Bronchial epithelial cell (primary cell): ENCODE results near the gene TFCP2L1. TPM values are rescaled to one million over a fixed set of nuclear protein-coding genes. Genes with fewer than 3 reads are reported as not detected.
"Not testable (repeated sequence)": the region's sequence is repeated elsewhere in the genome, so short reads cannot be mapped to it uniquely, and the experiment has no call there.

Experiments used
- DNase-seq: peaks from one replicate; pipeline ENCODE4 v3.0.0-alpha.2; 2010; ENCODE audit warnings: low read depth
- FAIRE-seq: peaks from 2 replicates; lab custom pipeline; 2011; peaks lifted over from hg19 to GRCh38; lab: Jason Lieb, UNC
- H3K27me3 ChIP-seq: 2 replicates; pipeline ENCODE4 v1.5.1; 2011; ENCODE audit warnings: low read length; ENCODE audit not compliant: control insufficient read depth, insufficient read depth
- H3K36me3 ChIP-seq: 2 replicates; pipeline ENCODE4 v1.5.1; 2011; ENCODE audit warnings: low read length; ENCODE audit not compliant: control insufficient read depth, insufficient read depth
- H3K4me3 ChIP-seq: 2 replicates; pipeline ENCODE4 v1.5.1; 2011; ENCODE audit warnings: mild to moderate bottlenecking, low read depth, low read length, control low read depth
- total RNA-seq: library from RNA; depleted of rRNA; stranded (reverse); fragments of >200 nt; gene quantifications from 2 replicates; pipeline ENCODE4 v1.2.1, GENCODE V29; 2014
- TF ChIP-seq, protein P1 (sequence below): IDR thresholded peaks from 2 replicates; pipeline ENCODE4 v1.5.1; 2011; ENCODE audit warnings: mild to moderate bottlenecking, moderate library complexity, low read length, control low read depth, inconsistent platforms; ENCODE audit not compliant: insufficient read depth, severe bottlenecking

TFCP2L1 gene, protein sequence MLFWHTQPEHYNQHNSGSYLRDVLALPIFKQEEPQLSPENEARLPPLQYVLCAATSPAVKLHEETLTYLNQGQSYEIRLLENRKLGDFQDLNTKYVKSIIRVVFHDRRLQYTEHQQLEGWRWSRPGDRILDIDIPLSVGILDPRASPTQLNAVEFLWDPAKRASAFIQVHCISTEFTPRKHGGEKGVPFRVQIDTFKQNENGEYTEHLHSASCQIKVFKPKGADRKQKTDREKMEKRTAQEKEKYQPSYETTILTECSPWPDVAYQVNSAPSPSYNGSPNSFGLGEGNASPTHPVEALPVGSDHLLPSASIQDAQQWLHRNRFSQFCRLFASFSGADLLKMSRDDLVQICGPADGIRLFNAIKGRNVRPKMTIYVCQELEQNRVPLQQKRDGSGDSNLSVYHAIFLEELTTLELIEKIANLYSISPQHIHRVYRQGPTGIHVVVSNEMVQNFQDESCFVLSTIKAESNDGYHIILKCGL
- total RNA-seq = 5.5 and 10.6 TPM in 2 replicates

GRCh38 chr2:121284463-121285449, at the start of gene TFCP2L1:
TSS of gene TFCP2L1 (minus strand) at chr2:121285202. CDS start at chr2:121285109, 93 bp downstream.
- FAIRE-seq (no peak), DNase-seq (peak; percentile 30)
- Histone ChIP-seq H3K27me3 (no peaks in the 10 kb centered on the region), H3K4me3 (peak within 1 kb of the TSS; percentile 62), H3K36me3 (peaks cover 6% of the 10 kb centered on the region)
- TF ChIP-seq, protein P1, sequence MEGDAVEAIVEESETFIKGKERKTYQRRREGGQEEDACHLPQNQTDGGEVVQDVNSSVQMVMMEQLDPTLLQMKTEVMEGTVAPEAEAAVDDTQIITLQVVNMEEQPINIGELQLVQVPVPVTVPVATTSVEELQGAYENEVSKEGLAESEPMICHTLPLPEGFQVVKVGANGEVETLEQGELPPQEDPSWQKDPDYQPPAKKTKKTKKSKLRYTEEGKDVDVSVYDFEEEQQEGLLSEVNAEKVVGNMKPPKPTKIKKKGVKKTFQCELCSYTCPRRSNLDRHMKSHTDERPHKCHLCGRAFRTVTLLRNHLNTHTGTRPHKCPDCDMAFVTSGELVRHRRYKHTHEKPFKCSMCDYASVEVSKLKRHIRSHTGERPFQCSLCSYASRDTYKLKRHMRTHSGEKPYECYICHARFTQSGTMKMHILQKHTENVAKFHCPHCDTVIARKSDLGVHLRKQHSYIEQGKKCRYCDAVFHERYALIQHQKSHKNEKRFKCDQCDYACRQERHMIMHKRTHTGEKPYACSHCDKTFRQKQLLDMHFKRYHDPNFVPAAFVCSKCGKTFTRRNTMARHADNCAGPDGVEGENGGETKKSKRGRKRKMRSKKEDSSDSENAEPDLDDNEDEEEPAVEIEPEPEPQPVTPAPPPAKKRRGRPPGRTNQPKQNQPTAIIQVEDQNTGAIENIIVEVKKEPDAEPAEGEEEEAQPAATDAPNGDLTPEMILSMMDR = no peak

DNA sequence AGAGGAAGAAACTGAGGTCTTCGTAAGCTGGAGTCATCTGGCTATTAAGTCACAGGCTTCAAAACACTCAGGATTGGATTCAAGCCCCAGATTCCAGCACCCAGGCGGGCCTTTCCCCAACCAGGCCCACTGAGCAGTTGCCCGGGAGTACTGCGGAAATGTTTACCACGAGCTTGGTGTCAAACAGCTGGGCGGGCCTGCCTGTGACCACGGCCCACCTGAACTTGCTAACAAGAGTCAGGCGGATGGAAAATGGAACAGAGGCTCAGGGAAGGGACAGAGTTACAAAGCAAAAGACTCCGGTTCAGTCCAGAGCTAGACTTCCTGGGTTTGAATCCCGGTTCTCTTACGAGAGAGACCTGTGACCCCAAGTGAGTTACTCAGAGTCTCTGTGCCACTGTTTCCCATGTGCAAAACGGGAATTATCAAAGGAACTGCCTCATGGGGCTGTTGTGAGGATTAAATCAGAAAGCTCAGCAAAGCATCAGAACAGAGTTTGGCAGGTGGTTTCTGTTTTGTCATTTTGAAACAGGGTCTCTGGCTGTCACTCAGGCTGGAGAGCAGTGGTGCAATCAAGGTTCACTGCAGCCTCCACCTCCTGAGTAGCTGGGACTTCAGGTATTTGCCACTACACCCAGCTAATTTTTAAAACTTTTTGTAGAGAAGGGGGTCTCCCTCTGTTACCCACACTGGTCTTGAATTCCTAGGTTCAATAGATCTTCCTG, 49.0 kb upstream of the TFCP2L1 start:
- FAIRE-seq (no peak), DNase-seq (no peak)
- TF ChIP-seq, protein P1 = no peak
- Histone ChIP-seq H3K27me3 (no peaks in the 10 kb centered on the region), H3K4me3 (no peak overlapping the region), H3K36me3 (no peaks in the 10 kb centered on the region)

GRCh38 chr2:121333231-121333630, 48.2 kb upstream of the TFCP2L1 start:
- Histone ChIP-seq H3K4me3 (no peak overlapping the region), H3K27me3 (no peaks in the 10 kb centered on the region), H3K36me3 (no peaks in the 10 kb centered on the region)
- no peak for DNase-seq
- TF ChIP-seq, protein P1 = no peak
- FAIRE-seq = no peak

GRCh38 chr2:121331324-121331723, 46.3 kb upstream of the TFCP2L1 start:
- FAIRE-seq, H3K27me3 ChIP-seq, H3K4me3 ChIP-seq, H3K36me3 ChIP-seq: not testable (repeated sequence)
- peak; percentile 29 for DNase-seq

DNA sequence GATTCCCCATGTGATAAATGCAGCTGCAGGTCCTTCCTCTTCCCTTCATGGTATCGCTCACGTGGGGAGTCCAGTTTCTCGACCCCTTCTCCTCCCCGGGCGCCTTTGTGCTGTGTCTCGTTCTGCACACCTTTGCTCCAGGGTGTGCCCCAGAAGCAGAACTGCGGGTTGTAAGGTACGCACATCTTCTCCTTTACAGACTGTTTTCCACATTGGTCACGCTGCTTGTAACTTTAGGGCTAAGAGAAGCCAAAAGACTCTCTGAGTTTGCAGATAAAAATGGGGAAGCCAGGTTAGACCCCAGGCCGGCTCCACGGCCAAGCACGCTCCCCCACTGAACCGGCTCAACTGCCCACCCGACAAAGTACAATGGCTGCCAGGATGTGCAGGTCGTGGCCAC, 45.9 kb upstream of the TFCP2L1 start:
- no peak overlapping the region for H3K4me3 ChIP-seq
- no peak for DNase-seq
- H3K36me3 ChIP-seq = no peaks in the 10 kb centered on the region
- TF ChIP-seq, protein P1 = no peak
- FAIRE-seq = no peak
- no peaks in the 10 kb centered on the region for H3K27me3 ChIP-seq
